K562 (cell line): ENCODE measurements around the gene CUL3. TPM values are rescaled to one million over a fixed set of nuclear protein-coding genes. Genes with fewer than 3 reads are reported as not detected.
A peak's percentile ranks its signal among the peaks of the same experiment; 100 is the strongest.

ENCODE experiments used
- ATAC-seq: fragments of 200-7000 bp; cut with Tn5 transposase; 3 replicates; pipeline ENCODE4 v1.9.1; 2020; ENCODE audit warnings: moderate library complexity
- BruUV-seq: library from RNA; stranded (reverse); fragments of 400-500 nt; replicated peaks from 2 replicates; lab custom pipeline; 2021; lab: Mats Ljungman, UMichigan
- CTCF ChIA-PET: fragments of 300-600 bp; formaldehyde crosslinking; extraction: SDS; loops from one replicate; lab custom pipeline; 2021; ENCODE audit warnings: low intra/inter-chr PET ratio; lab: Yijun Ruan, JAX
- POLR2A ChIA-PET: fragments of 300-600, 350-650 bp; sonication (Branson Sonifier 250); formaldehyde crosslinking; extraction: SDS; loops from one replicate; lab custom pipeline; 2021; ENCODE audit warnings: antibody characterized with exemption, inconsistent platforms; lab: Yijun Ruan, JAX
- DNase-seq, 4 experiments: peaks; one replicate each; pipeline versions ENCODE4 v3.0.0 to v3.0.0-alpha.2; 2011 to 2018; ENCODE audit warnings: low spot score in 3 of 4, mixed read lengths in 3 of 4; ENCODE audit errors: extremely low read depth in 1 of 4
- FAIRE-seq: peaks from 2 replicates; lab custom pipeline; 2011; peaks lifted over from hg19 to GRCh38; lab: Jason Lieb, UNC
- H2AFZ ChIP-seq: 2 replicates; pipeline ENCODE4 v1.6.0; 2011; ENCODE audit warnings: low read depth, low read length, control low read depth, inconsistent platforms
- H3K27ac ChIP-seq: fragments of 200-600 bp; 3 replicates; pipeline ENCODE4 v1.8.0; 2011; ENCODE audit warnings: low read depth, mild to moderate bottlenecking, control low read depth, inconsistent platforms, low read length, moderate library complexity, mixed read lengths; ENCODE audit errors: extremely low read depth
- H3K27me3 ChIP-seq, 2 experiments: fragments of 300-600 bp in 1 of 2; 2 replicates in 1 of 2; 3 replicates in 1 of 2; pipeline versions ENCODE4 v1.6.0 to v1.8.0; 2011; ENCODE audit warnings: inconsistent platforms in 2 of 2, low read length in 2 of 2, mild to moderate bottlenecking in 1 of 2, mixed read lengths in 1 of 2, moderate library complexity in 1 of 2; ENCODE audit not compliant: control insufficient read depth in 2 of 2, insufficient read depth in 2 of 2
- H3K36me3 ChIP-seq: fragments of 300-600 bp; 3 replicates; pipeline ENCODE4 v1.8.0; 2011; ENCODE audit warnings: mild to moderate bottlenecking, low read length, inconsistent platforms; ENCODE audit not compliant: control insufficient read depth, insufficient read depth
- H3K4me1 ChIP-seq, 2 experiments: fragments of 200-600 bp in 1 of 2; replicated peaks in 1 of 2; 2 replicates in 1 of 2; 3 replicates in 1 of 2; pipeline versions ENCODE4 v1.5.1 to v1.8.0; 2011; ENCODE audit warnings: inconsistent platforms in 2 of 2, low read length in 2 of 2, mild to moderate bottlenecking in 1 of 2, mixed read lengths in 1 of 2, moderate library complexity in 1 of 2; ENCODE audit not compliant: control insufficient read depth in 2 of 2, insufficient read depth in 2 of 2
- H3K4me2 ChIP-seq: 2 replicates; pipeline ENCODE4 v1.6.1; 2011; ENCODE audit warnings: low read length, control low read depth, inconsistent platforms, mixed read lengths; ENCODE audit not compliant: insufficient read depth
- H3K4me3 ChIP-seq: fragments of 200-600 bp; sonication (generic), shearing (Covaris generic); 2 replicates; pipeline ENCODE4 v1.5.1; 2016; ENCODE audit warnings: control low read depth, inconsistent platforms
- H3K79me2 ChIP-seq: fragments of 200-600 bp; 3 replicates; pipeline ENCODE4 v1.8.0; 2011; ENCODE audit warnings: low read length, inconsistent platforms; ENCODE audit not compliant: control insufficient read depth, insufficient read depth
- H3K9ac ChIP-seq, 2 experiments: 2 replicates each; pipeline versions ENCODE4 v1.6.0 to v1.6.1; 2011; ENCODE audit warnings: low read depth in 2 of 2, low read length in 2 of 2, control low read depth in 1 of 2, inconsistent platforms in 1 of 2, mild to moderate bottlenecking in 1 of 2, mixed read lengths in 1 of 2; ENCODE audit not compliant: insufficient read depth in 1 of 2
- H3K9me1 ChIP-seq: one replicate; pipeline ENCODE4 v1.6.0; 2011; ENCODE audit warnings: inconsistent platforms, mild to moderate bottlenecking, low read length, moderate library complexity; ENCODE audit not compliant: control insufficient read depth, insufficient read depth
- H3K9me3 ChIP-seq: replicated peaks from 2 replicates; pipeline ENCODE4 v1.5.1; 2011; ENCODE audit warnings: low read depth, low read length, inconsistent platforms; ENCODE audit not compliant: control insufficient read depth, insufficient read depth
- H4K20me1 ChIP-seq: replicated peaks from 2 replicates; pipeline ENCODE4 v1.6.1; 2011; ENCODE audit warnings: low read length, inconsistent platforms, mixed read lengths; ENCODE audit not compliant: control insufficient read depth, insufficient read depth
- CBFA2T2 ChIP-seq: fragments of 450-650 bp; conservative IDR thresholded peaks from 2 replicates; pipeline ENCODE4 v1.6.1; 2017; ENCODE audit warnings: mild to moderate bottlenecking
- HMG20B ChIP-seq: fragments of 250-450 bp; sonication (Bioruptor Pico); IDR thresholded peaks from 2 replicates; pipeline ENCODE4 v1.5.0; 2021; ENCODE audit warnings: mild to moderate bottlenecking
- HNRNPUL1 ChIP-seq: fragments of 200-400 bp; formaldehyde crosslinking; IDR thresholded peaks from 2 replicates; pipeline ENCODE4 v1.6.1; 2017; ENCODE audit warnings: low read length
- LARP7 ChIP-seq: fragments of 450-650 bp; IDR thresholded peaks from 2 replicates; pipeline ENCODE4 v1.6.1; 2016
- PHB2 ChIP-seq: fragments of 450-650 bp; IDR thresholded peaks from 2 replicates; pipeline ENCODE4 v1.6.1; 2017; ENCODE audit warnings: low read depth
- POLR3A ChIP-seq: IDR thresholded peaks from 2 replicates; pipeline ENCODE4 v1.6.1; 2011; ENCODE audit warnings: borderline replicate concordance, mild to moderate bottlenecking, moderate library complexity; ENCODE audit not compliant: insufficient read length, insufficient read depth; ENCODE audit errors: extremely low read depth
- SREBF2 ChIP-seq: sonication (generic); formaldehyde crosslinking; IDR thresholded peaks from 2 replicates; pipeline ENCODE4 v1.4.0; 2020; ENCODE audit warnings: mild to moderate bottlenecking, missing genetic modification reagents
- SRSF1 ChIP-seq: fragments of 200-400 bp; formaldehyde crosslinking; IDR thresholded peaks from 2 replicates; pipeline ENCODE4 v1.6.1; 2017; ENCODE audit warnings: mild to moderate bottlenecking, low read depth, low read length, moderate library complexity
- TAL1 ChIP-seq: fragments of 450-650 bp; IDR thresholded peaks from 2 replicates; pipeline ENCODE4 v1.6.1; 2016; ENCODE audit warnings: mild to moderate bottlenecking
- XRCC3 ChIP-seq: fragments of 450-650 bp; IDR thresholded peaks from 2 replicates; pipeline ENCODE4 v1.6.1; 2017; ENCODE audit warnings: mild to moderate bottlenecking, moderate library complexity
- ZBTB1 ChIP-seq: sonication (generic); formaldehyde crosslinking; IDR thresholded peaks from 2 replicates; pipeline ENCODE4 v1.8.1; 2023; ENCODE audit warnings: missing genetic modification reagents, low read depth, mild to moderate bottlenecking, borderline replicate concordance
- ZNF124 ChIP-seq: sonication (generic); formaldehyde crosslinking; IDR thresholded peaks from 2 replicates; pipeline ENCODE4 v1.8.1; 2022; ENCODE audit warnings: missing genetic modification reagents
- ZNF174 ChIP-seq: fragments of 250-450 bp; sonication (Bioruptor Pico); IDR thresholded peaks from 2 replicates; pipeline ENCODE4 v1.4.0; 2020; ENCODE audit warnings: mild to moderate bottlenecking
- WGBS: fragments of 100-300 bp; shearing (Covaris generic); methylation state at CpG from one replicate; pipeline ENCODE4 v1.1.6; 2016; ENCODE audit warnings: low coverage, mixed read lengths; ENCODE audit not compliant: insufficient coverage; ENCODE audit errors: missing lambda C conversion rate; 5-methylcytosine and 5-hydroxymethylcytosine counted together
- in situ Hi-C: fragments of 300-500 bp; cut with MboI; formaldehyde crosslinking; loops from 4 replicates; pipeline ENCODE4 v1.15.0; 2018; ENCODE audit warnings: inconsistent platforms, mixed read lengths
- intact Hi-C: fragments of 100-400 bp; cut with micrococcal nuclease; formaldehyde crosslinking; loops from 2 replicates; pipeline ENCODE4 v1.14.2; 2022
- polyA plus RNA-seq, 8 experiments: library from polyadenylated mRNA; depleted of rRNA in 4 of 8; stranded (reverse) in 5 of 8; unstranded in 3 of 8; fragments of >200 nt; fragmentation: Nextera tagmentation in 2 of 8; fragmentation: Illumina TruSeq in 1 of 8; extraction: Ambion mirVana in 2 of 8; extraction: Trizol in 1 of 8; gene quantifications; 2 replicates each; pipeline versions ENCODE4 v1.2.1 to v1.2.3, GENCODE V29; 2011 to 2014; ENCODE audit warnings: inconsistent platforms in 1 of 8, missing spikeins in 1 of 8
- total RNA-seq, 7 experiments: library from RNA; depleted of rRNA in 6 of 7; stranded (reverse); fragments of >200 nt in 6 of 7; fragmentation: Illumina TruSeq in 2 of 7; extraction: Trizol in 2 of 7; gene quantifications; 2 replicates each; pipeline versions ENCODE4 v1.2.1 to v1.2.3, GENCODE V29; 2011 to 2021; ENCODE audit warnings: low replicate concordance in 1 of 7
- TF ChIP-seq, protein P1 (sequence below): fragments of 450-650 bp; IDR thresholded peaks from 2 replicates; pipeline ENCODE4 v1.6.1; 2018; ENCODE audit warnings: mild to moderate bottlenecking, low read depth; ENCODE audit not compliant: partially characterized antibody
- TF ChIP-seq, protein P2 (sequence below): fragments of 450-650 bp; formaldehyde crosslinking; conservative IDR thresholded peaks from 2 replicates; pipeline ENCODE4 v1.4.0; 2022; ENCODE audit warnings: mild to moderate bottlenecking, missing genetic modification characterization
- TF ChIP-seq, protein P3 (sequence below): fragments of 250-450 bp; sonication (Bioruptor Pico); IDR thresholded peaks from 2 replicates; pipeline ENCODE4 v1.4.0; 2020; ENCODE audit warnings: borderline replicate concordance
- TF ChIP-seq, protein P4 (sequence below): fragments of 250-450 bp; sonication (Bioruptor Pico); IDR thresholded peaks from 2 replicates; pipeline ENCODE4 v1.5.1; 2021; ENCODE audit warnings: mild to moderate bottlenecking

The CUL3 gene
- total and polyA plus RNA-seq, 9 of the 15 experiments (the other 6 are each of a cell fraction or from before 2014, with no cell fraction given) = 31.5 to 71.9 (median 56.4) TPM

DNA sequence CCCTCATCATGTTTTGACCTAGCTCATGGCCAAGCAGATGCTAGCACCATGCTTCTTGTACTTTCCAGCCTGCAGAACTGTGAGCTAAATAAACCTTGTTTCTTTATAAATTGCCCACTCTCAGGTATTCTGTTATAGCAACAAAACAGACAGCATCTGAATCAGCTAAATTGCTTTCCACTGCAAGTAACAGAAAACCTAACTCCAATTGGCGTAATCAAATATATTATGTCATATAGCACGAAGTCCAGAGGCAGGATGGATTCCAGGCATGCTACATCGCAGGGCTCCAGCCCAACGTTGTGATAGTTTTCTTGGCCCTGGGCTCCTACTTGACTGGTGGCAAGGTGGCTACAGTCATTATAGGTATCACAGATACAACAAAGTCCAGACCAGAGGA is 10.4 kb upstream of the CUL3 start:
- in situ Hi-C loops (no loop called here), intact Hi-C loops (no loop called here)
- peak overlapping the region; percentile 5 for H2AFZ ChIP-seq
- H3K9me3 ChIP-seq = no peaks in the 10 kb centered on the region
- DNase-seq (no peak), FAIRE-seq (peak; percentile 23), ATAC-seq (no peak)
- H3K4me1 ChIP-seq = peaks cover 4% of the 10 kb centered on the region in 2 experiments; a peak in 3 of 5 replicates
- H3K36me3 ChIP-seq = no peaks in the 10 kb centered on the region
- no peaks in the 10 kb centered on the region for H3K27me3 ChIP-seq
- ChIA-PET CTCF (no interaction called here), POLR2A (interaction anchor here (0.7 kb wide), 1 partner anchor 25 kb away, joined by 3 read pairs; no protein-coding TSS in a partner anchor)
- H3K4me3 ChIP-seq = no peak overlapping the region
- H3K9me1 ChIP-seq = no peaks in the 10 kb centered on the region
- WGBS = 67% methylated on average over 4 of the region's 4 CpGs
- no peak overlapping the region for H3K4me2 ChIP-seq
- H3K9ac ChIP-seq = no peak overlapping the region
- H3K27ac ChIP-seq = no peak overlapping the region
- BruUV-seq = no TSS peak
- H3K79me2 ChIP-seq = no peaks in the 10 kb centered on the region
- TF ChIP-seq LARP7 (no peak), SRSF1 (no peak), ZNF174 (CRISPR knock-in tag) (no peak), XRCC3 (no peak), SREBF2 (CRISPR knock-in tag) (no peak), PHB2 (no peak), CBFA2T2 (no peak), ZNF124 (CRISPR knock-in tag) (no peak), POLR3A (no peak), HMG20B (CRISPR knock-in tag) (no peak), HNRNPUL1 (no peak), TAL1 (no peak), ZBTB1 (CRISPR knock-in tag) (no peak)
- TF ChIP-seq, protein P1, sequence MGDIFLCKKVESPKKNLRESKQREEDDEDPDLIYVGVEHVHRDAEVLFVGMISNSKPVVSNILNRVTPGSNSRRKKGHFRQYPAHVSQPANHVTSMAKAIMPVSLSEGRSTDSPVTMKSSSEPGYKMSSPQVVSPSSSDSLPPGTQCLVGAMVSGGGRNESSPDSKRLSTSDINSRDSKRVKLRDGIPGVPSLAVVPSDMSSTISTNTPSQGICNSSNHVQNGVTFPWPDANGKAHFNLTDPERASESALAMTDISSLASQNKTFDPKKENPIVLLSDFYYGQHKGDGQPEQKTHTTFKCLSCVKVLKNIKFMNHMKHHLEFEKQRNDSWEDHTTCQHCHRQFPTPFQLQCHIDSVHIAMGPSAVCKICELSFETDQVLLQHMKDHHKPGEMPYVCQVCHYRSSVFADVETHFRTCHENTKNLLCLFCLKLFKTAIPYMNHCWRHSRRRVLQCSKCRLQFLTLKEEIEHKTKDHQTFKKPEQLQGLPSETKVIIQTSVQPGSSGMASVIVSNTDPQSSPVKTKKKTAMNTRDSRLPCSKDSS = no peak
- TF ChIP-seq, protein P2, sequence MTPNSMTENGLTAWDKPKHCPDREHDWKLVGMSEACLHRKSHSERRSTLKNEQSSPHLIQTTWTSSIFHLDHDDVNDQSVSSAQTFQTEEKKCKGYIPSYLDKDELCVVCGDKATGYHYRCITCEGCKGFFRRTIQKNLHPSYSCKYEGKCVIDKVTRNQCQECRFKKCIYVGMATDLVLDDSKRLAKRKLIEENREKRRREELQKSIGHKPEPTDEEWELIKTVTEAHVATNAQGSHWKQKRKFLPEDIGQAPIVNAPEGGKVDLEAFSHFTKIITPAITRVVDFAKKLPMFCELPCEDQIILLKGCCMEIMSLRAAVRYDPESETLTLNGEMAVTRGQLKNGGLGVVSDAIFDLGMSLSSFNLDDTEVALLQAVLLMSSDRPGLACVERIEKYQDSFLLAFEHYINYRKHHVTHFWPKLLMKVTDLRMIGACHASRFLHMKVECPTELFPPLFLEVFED = no peak
- TF ChIP-seq, protein P3, sequence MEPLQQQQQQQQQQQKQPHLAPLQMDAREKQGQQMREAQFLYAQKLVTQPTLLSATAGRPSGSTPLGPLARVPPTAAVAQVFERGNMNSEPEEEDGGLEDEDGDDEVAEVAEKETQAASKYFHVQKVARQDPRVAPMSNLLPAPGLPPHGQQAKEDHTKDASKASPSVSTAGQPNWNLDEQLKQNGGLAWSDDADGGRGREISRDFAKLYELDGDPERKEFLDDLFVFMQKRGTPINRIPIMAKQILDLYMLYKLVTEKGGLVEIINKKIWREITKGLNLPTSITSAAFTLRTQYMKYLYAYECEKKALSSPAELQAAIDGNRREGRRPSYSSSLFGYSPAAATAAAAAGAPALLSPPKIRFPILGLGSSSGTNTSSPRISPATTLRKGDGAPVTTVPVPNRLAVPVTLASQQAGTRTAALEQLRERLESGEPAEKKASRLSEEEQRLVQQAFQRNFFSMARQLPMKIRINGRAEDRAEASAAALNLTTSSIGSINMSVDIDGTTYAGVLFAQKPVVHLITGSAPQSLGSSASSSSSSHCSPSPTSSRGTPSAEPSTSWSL (CRISPR knock-in tag) = no peak
- TF ChIP-seq, protein P4, sequence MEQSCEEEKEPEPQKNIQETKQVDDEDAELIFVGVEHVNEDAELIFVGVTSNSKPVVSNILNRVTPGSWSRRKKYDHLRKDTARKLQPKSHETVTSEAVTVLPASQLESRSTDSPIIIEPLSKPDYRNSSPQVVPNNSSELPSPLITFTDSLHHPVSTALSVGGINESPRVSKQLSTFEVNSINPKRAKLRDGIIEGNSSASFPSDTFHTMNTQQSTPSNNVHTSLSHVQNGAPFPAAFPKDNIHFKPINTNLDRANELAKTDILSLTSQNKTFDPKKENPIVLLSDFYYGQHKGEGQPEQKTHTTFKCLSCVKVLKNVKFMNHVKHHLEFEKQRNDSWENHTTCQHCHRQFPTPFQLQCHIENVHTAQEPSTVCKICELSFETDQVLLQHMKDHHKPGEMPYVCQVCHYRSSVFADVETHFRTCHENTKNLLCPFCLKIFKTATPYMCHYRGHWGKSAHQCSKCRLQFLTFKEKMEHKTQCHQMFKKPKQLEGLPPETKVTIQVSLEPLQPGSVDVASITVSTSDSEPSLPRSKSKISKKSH (CRISPR knock-in tag) = no peak
- no peaks in the 10 kb centered on the region for H4K20me1 ChIP-seq
